Measurements from ENCODE around the gene RELN. TPM values are rescaled to one million over a fixed set of nuclear protein-coding genes. Genes with fewer than 3 reads are reported as not detected.

The RELN gene
- total and polyA plus RNA-seq, 10 of the 15 experiments (the other 5 are each of a cell fraction or from before 2014, with no cell fraction given) = 0.11 to 0.21 TPM; not detected in 8

- no peaks in the 10 kb centered on the region for H3K9me3 ChIP-seq (replicated peaks; ENCODE audit: control insufficient read depth, insufficient read depth, low read length)
- intact Hi-C loops (cut with micrococcal nuclease; ENCODE audit: unreplicated experiment) (no loop called here), in situ Hi-C loops (cut with MboI) (no loop called here)
- no peak for ATAC-seq
- SMC1A ChIA-PET (ENCODE audit: uncharacterized antibody, unreplicated experiment) = no interaction called here
- H3K4me2 ChIP-seq (ENCODE audit: control insufficient read depth, insufficient read depth) = no peak overlapping the region
- H2AFZ ChIP-seq (ENCODE audit: control insufficient read depth, low read depth, low read length) = no peak overlapping the region
- FAIRE-seq = no peak
- H3K9ac ChIP-seq (ENCODE audit: control insufficient read depth, insufficient read depth, low read length) = no peak overlapping the region
- no peaks in the 10 kb centered on the region for H4K20me1 ChIP-seq (ENCODE audit: control insufficient read depth, insufficient read depth)
- TF ChIP-seq RELA (IDR thresholded peaks at IDR 0.05; ENCODE audit: borderline replicate concordance, partially characterized antibody) = no peak
- TF ChIP-seq ESRRA (IDR thresholded peaks at IDR 0.05; ENCODE audit: low read length) = no peak
- TF ChIP-seq HDGF (IDR thresholded peaks at IDR 0.05) = no peak
- no peak for TF ChIP-seq TCF3 (IDR thresholded peaks at IDR 0.05; ENCODE audit: borderline replicate concordance, insufficient read depth, low read depth, low read length)
- TF ChIP-seq IRF5 (IDR thresholded peaks at IDR 0.05; ENCODE audit: borderline replicate concordance) = no peak
- TF ChIP-seq CBX3 (IDR thresholded peaks at IDR 0.05; ENCODE audit: borderline replicate concordance, low read depth) = no peak
- TF ChIP-seq CREB1 (IDR thresholded peaks at IDR 0.05; ENCODE audit: low read depth) = no peak
- no peak for TF ChIP-seq ZNF207 (IDR thresholded peaks at IDR 0.05; ENCODE audit: borderline replicate concordance)
- no peak for TF ChIP-seq SP1 (IDR thresholded peaks at IDR 0.05; ENCODE audit: low read depth, low read length)
- no peak for TF ChIP-seq SMAD5 (IDR thresholded peaks at IDR 0.05; ENCODE audit: low read depth)
- no peak for TF ChIP-seq FOS (IDR thresholded peaks at IDR 0.05; ENCODE audit: borderline replicate concordance, extremely low read depth, insufficient read length)
- TF ChIP-seq MTA2 (IDR thresholded peaks at IDR 0.05; ENCODE audit: low read depth) = no peak
- RAD21 ChIA-PET (ENCODE audit: unreplicated experiment) = no interaction called here
- WGBS (ENCODE audit: insufficient coverage, insufficient replicate concordance, low lambda C conversion rate, missing lambda C conversion rate) = 11% methylated on average over 6 of the region's 6 CpGs
- POLR2A ChIA-PET = no interaction called here
- no peaks in the 10 kb centered on the region for H3K79me2 ChIP-seq (ENCODE audit: control insufficient read depth, insufficient read depth, low read length)
- H3K27ac ChIP-seq (ENCODE audit: control insufficient read depth, insufficient read depth) = no peak overlapping the region
- BruUV-seq (replicated peaks) = no TSS peak
- no peak for DNase-seq (ENCODE audit: low read depth, low spot score)
- H3K27me3 ChIP-seq (replicated peaks in 1 of 2; ENCODE audit: control insufficient read depth in 2 of 2, insufficient read depth in 2 of 2, low read length in 1 of 2) = no peaks in the 10 kb centered on the region; a peak in 3 of 4 replicates
- CTCF ChIA-PET = no interaction called here
- H3K4me1 ChIP-seq (ENCODE audit: control insufficient read depth, insufficient read depth, low read length) = no peaks in the 10 kb centered on the region
- no peaks in the 10 kb centered on the region for H3K36me3 ChIP-seq (ENCODE audit: control insufficient read depth in 2 of 2, insufficient read depth in 2 of 2, low read length in 1 of 2)
- no peak overlapping the region for H3K4me3 ChIP-seq
Observed at GRCh38 chr7:103983201-103983977, 6.1 kb downstream of the RELN start.

Measured in GM12878 (cell line).